ENCODE results near the gene APH1B.

The APH1B gene

DNA sequence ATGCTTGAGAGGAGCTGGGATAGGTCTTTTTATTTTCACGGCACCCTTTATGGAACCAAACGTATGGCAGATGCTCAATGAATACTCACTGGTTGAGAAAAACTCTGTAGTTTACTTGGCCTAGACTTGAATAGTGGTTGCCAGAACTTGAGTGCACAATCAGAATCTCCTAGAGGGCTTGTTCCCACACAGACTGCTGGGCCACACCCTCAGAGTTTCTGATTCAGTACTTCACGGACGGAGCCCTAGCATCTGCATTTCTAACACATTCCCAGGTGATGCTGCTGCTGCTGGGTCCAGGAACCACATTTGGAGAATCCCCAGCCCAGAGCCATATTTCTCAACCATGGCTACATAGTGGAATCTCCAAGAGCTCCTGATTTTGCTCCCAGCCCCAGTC is 79.7 kb downstream of the APH1B start:
- TF ChIP-seq, protein P1, sequence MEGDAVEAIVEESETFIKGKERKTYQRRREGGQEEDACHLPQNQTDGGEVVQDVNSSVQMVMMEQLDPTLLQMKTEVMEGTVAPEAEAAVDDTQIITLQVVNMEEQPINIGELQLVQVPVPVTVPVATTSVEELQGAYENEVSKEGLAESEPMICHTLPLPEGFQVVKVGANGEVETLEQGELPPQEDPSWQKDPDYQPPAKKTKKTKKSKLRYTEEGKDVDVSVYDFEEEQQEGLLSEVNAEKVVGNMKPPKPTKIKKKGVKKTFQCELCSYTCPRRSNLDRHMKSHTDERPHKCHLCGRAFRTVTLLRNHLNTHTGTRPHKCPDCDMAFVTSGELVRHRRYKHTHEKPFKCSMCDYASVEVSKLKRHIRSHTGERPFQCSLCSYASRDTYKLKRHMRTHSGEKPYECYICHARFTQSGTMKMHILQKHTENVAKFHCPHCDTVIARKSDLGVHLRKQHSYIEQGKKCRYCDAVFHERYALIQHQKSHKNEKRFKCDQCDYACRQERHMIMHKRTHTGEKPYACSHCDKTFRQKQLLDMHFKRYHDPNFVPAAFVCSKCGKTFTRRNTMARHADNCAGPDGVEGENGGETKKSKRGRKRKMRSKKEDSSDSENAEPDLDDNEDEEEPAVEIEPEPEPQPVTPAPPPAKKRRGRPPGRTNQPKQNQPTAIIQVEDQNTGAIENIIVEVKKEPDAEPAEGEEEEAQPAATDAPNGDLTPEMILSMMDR (IDR thresholded peaks at IDR 0.05; ENCODE audit: control insufficient read depth, insufficient read depth, low read depth, low read length, missing control alignments) = no peak
- H3K4me3 ChIP-seq (ENCODE audit: control insufficient read depth, low read depth, low read length) = no peak overlapping the region
- DNase-seq (ENCODE audit: low read depth) = no peak

DNA sequence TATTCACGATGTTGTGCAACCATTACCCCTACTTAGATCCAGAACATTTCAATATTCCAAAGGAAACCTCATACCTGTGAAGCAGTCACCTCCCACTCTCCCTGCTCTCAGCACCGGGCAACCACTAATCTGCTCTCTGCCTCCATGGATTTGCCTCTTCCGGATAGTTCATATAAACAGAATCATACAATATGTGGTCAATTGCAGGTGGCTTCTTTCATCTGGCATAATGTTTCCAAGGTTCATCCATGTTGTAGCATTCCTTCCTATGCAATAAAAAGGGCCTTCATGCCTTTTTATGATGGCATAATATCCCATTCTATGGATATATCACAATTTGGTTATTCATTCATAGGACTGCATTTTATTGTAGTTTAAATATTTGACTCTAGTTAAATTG is 80.3 kb downstream of the APH1B start:
- H3K4me3 ChIP-seq (ENCODE audit: control insufficient read depth, low read depth, low read length) = no peak overlapping the region
- TF ChIP-seq, protein P1 (IDR thresholded peaks at IDR 0.05; ENCODE audit: control insufficient read depth, insufficient read depth, low read depth, low read length, missing control alignments) = no peak
- no peak for DNase-seq (ENCODE audit: low read depth)

DNA sequence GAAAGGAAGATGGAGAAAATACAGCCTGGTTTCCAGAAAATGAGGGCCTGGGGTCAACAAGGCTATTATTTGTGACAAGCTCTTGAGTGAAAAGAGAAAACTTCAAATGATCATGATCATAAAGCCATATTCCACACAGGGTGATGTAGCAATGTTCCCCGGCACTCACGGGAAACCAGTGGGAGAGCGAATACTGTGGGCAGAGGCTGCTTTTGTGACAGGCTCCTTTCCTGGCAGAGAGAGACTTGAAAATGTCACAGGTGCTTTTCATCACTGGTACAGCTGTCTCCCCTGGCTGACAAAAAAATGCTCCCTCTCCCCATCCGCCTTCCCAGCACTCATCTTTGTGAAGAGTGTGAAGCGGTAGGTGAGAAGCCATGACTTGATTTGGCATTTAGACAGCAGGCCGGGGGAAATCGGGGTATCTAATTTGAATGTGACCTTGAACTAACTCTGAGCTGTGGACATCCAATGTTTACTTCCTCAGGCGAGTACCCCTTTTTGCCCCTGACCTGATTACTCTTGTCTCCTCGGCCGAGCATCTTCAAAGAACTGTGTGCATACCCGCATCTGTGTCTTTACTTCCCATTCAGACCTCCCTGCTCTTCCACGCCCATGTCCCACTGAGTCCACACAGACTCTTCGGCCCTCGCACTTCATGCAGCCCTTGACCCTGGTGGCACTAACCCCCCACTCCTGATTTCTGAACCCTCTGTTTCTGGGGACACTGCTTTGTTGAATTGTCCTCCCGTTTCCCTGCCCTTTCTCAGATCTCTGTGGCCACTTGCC is 81.0 kb downstream of the APH1B start:
- no peak for DNase-seq (ENCODE audit: low read depth)

More for the DNA sequence above, 81.0 kb downstream of the APH1B start:
- TF ChIP-seq, protein P1 (IDR thresholded peaks at IDR 0.05; ENCODE audit: control insufficient read depth, insufficient read depth, low read depth, low read length, missing control alignments) = no peak
- H3K4me3 ChIP-seq (ENCODE audit: control insufficient read depth, low read depth, low read length) = no peak overlapping the region

Data from AG09309 (cell line).